Measurements from ENCODE around the gene CYTH3. TPM values are rescaled to one million over a fixed set of nuclear protein-coding genes. Genes with fewer than 3 reads are reported as not detected.
"Not testable (repeated sequence)": the region's sequence is repeated elsewhere in the genome, so short reads cannot be mapped to it uniquely, and the experiment has no call there.

The CYTH3 gene
- total RNA-seq, 1 donor from 2014 or later, result 25.5 TPM

GRCh38 chr7:6294839-6295238 lies 22.4 kb upstream of the CYTH3 start:
- no peak for DNase-seq
- no peaks in the 10 kb centered on the region for H3K9me3 ChIP-seq (replicated peaks)
- no peaks in the 10 kb centered on the region for H3K4me1 ChIP-seq

DNA sequence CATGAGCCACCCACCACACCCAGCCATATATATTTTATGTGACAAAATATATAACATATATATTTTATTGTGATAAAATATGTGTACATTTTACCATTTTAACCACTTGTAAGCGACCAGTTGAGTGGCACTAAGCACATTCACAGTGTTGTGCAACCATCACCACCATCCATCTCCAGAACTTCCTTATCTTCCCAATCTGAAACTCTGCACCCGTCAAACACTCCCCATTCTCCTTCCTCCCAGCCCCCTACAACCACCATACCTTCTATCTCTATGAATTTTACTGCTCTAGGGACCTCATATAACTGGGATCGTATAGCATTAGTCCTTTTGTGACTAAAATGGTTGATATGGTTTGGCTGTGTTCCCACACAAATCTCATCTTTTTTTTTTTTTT lies 20.8 kb upstream of the CYTH3 start:
- H3K27me3 ChIP-seq (ENCODE audit: low read depth), result no peaks in the 10 kb centered on the region
- no peak overlapping the region for H3K27ac ChIP-seq (replicated peaks)
- no peaks in the 10 kb centered on the region for H3K9me3 ChIP-seq (replicated peaks)
- no peak overlapping the region for H3K4me3 ChIP-seq
- H3K36me3 ChIP-seq, result no peaks in the 10 kb centered on the region
- TF ChIP-seq, protein P1, sequence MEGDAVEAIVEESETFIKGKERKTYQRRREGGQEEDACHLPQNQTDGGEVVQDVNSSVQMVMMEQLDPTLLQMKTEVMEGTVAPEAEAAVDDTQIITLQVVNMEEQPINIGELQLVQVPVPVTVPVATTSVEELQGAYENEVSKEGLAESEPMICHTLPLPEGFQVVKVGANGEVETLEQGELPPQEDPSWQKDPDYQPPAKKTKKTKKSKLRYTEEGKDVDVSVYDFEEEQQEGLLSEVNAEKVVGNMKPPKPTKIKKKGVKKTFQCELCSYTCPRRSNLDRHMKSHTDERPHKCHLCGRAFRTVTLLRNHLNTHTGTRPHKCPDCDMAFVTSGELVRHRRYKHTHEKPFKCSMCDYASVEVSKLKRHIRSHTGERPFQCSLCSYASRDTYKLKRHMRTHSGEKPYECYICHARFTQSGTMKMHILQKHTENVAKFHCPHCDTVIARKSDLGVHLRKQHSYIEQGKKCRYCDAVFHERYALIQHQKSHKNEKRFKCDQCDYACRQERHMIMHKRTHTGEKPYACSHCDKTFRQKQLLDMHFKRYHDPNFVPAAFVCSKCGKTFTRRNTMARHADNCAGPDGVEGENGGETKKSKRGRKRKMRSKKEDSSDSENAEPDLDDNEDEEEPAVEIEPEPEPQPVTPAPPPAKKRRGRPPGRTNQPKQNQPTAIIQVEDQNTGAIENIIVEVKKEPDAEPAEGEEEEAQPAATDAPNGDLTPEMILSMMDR (IDR thresholded peaks at IDR 0.05; ENCODE audit: borderline replicate concordance), result no peak
- DNase-seq, result no peak
- intact Hi-C loops (cut with micrococcal nuclease), result no loop called here
- H3K4me1 ChIP-seq, result no peaks in the 10 kb centered on the region

More at GRCh38 chr7:6294839-6295238, 22.4 kb upstream of the CYTH3 start:
- H3K36me3 ChIP-seq, result no peaks in the 10 kb centered on the region
- no peaks in the 10 kb centered on the region for H3K27me3 ChIP-seq (ENCODE audit: low read depth)
- intact Hi-C loops (cut with micrococcal nuclease), result no loop called here
- TF ChIP-seq, protein P1 (IDR thresholded peaks at IDR 0.05; ENCODE audit: borderline replicate concordance), result no peak
- H3K4me3 ChIP-seq, result no peak overlapping the region
- no peak overlapping the region for H3K27ac ChIP-seq (replicated peaks)

DNA sequence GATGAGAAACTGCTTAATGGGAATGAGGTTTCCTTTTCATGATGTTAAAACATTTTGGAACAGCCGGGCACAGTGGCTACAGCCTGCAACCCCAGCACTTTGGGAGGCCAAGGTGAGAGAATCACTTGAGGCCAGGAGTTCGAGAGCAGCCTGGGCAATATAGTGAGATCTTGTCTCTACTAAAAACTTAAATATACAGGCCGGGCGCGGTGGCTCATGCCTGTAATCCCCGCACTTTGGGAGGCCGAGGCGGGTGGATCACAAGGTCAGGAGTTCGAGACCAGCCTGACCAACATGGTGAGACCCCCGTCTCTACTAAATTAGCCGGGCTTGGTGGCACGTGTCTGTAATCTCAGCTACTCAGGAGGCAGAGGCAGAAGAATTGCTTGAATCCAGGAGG lies 19.5 kb upstream of the CYTH3 start:
- H3K36me3 ChIP-seq; DNase-seq; H3K4me3 ChIP-seq; H3K9me3 ChIP-seq (replicated peaks); H3K4me1 ChIP-seq; H3K27ac ChIP-seq (replicated peaks); intact Hi-C loops (cut with micrococcal nuclease); H3K27me3 ChIP-seq (ENCODE audit: low read depth): not testable (repeated sequence)

GRCh38 chr7:6291531-6291930 lies 19.1 kb upstream of the CYTH3 start:
- intact Hi-C loops (cut with micrococcal nuclease), result no loop called here
- Histone ChIP-seq H3K27me3 (ENCODE audit: low read depth) (no peaks in the 10 kb centered on the region), H3K27ac (replicated peaks) (no peak overlapping the region), H3K9me3 (replicated peaks) (no peaks in the 10 kb centered on the region), H3K4me3 (no peak overlapping the region), H3K4me1 (no peaks in the 10 kb centered on the region), H3K36me3 (no peaks in the 10 kb centered on the region)
- no peak for DNase-seq
- TF ChIP-seq, protein P1 (IDR thresholded peaks at IDR 0.05; ENCODE audit: borderline replicate concordance), result no peak

DNA sequence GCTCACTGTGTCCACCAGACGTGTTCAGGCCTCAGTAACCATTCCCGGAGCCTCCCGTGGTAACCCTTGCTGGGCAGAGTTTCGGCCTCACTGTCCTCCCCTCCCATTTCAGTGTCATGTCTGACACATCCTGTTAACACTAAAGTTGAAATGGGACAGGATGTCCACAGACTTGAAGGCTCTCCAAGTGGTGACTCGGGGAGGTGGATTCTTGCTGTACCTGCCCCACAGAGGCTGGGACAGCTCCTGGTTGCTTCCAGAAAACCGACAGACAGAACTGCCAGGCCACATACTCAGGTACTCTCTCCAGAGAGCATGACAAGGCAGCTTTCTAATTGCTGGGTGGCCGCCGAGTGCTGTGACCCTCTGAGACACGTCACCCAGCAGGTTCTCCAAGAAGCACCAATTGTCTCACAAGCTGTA lies 17.9 kb upstream of the CYTH3 start:
- H3K27ac ChIP-seq (replicated peaks), result peak overlapping the region; percentile 19
- no peak overlapping the region for H3K4me3 ChIP-seq
- no peaks in the 10 kb centered on the region for H3K27me3 ChIP-seq (ENCODE audit: low read depth)
- intact Hi-C loops (cut with micrococcal nuclease), result no loop called here
- no peaks in the 10 kb centered on the region for H3K9me3 ChIP-seq (replicated peaks)
- H3K36me3 ChIP-seq, result no peaks in the 10 kb centered on the region
- H3K4me1 ChIP-seq, result no peaks in the 10 kb centered on the region
- DNase-seq, result no peak
- TF ChIP-seq, protein P1 (IDR thresholded peaks at IDR 0.05; ENCODE audit: borderline replicate concordance), result no peak

- no peaks in the 10 kb centered on the region for H3K27me3 ChIP-seq (ENCODE audit: low read depth)
- no peaks in the 10 kb centered on the region for H3K9me3 ChIP-seq (replicated peaks)
- no peaks in the 10 kb centered on the region for H3K36me3 ChIP-seq
- intact Hi-C loops (cut with micrococcal nuclease), result no loop called here
- no peak overlapping the region for H3K4me3 ChIP-seq
- no peak overlapping the region for H3K27ac ChIP-seq (replicated peaks)
- TF ChIP-seq, protein P1 (IDR thresholded peaks at IDR 0.05; ENCODE audit: borderline replicate concordance), result no peak
- no peak for DNase-seq
- H3K4me1 ChIP-seq, result no peaks in the 10 kb centered on the region
These were observed 15.9 kb upstream of the CYTH3 start for GRCh38 chr7:6288270-6288860.

All from left ventricle myocardium inferior (tissue), 1 donor.